CD4-positive, CD25-positive, alpha-beta regulatory T cell (primary cell): Measurements from ENCODE around the gene MRPL20. TPM values are rescaled to one million over a fixed set of nuclear protein-coding genes. Genes with fewer than 3 reads are reported as not detected.
"Not testable (repeated sequence)": the region's sequence is repeated elsewhere in the genome, so short reads cannot be mapped to it uniquely, and the experiment has no call there.

Experiments used
- ATAC-seq, 2 donors: fragments of 150-1000 bp; cut with Tn5 transposase; one replicate each; pipeline ENCODE4 v1.10.0; 2021; ENCODE audit warnings: low read depth in 2 of 2, moderate number of reproducible peaks in 2 of 2, moderate library complexity in 1 of 2
- DNase-seq, 3 donors: peaks; one replicate each; pipeline versions ENCODE4 v3.0.0 to v3.0.0-alpha.2; 2012 to 2022; ENCODE audit warnings: mixed read lengths in 1 of 3
- H3K27ac ChIP-seq: one replicate; pipeline ENCODE4 v1.7.0; 2013; ENCODE audit warnings: mild to moderate bottlenecking, low read length; ENCODE audit not compliant: insufficient read depth, poor library complexity, severe bottlenecking
- H3K27me3 ChIP-seq: one replicate; pipeline ENCODE4 v1.7.0; 2013; ENCODE audit warnings: low read length; ENCODE audit not compliant: control insufficient read depth, insufficient read depth
- H3K36me3 ChIP-seq: one replicate; pipeline ENCODE4 v1.7.0; 2013; ENCODE audit warnings: mild to moderate bottlenecking, low read length, moderate library complexity; ENCODE audit not compliant: control insufficient read depth, insufficient read depth
- H3K4me1 ChIP-seq: 2 replicates; pipeline ENCODE4 v1.7.0; 2013; ENCODE audit warnings: mild to moderate bottlenecking, low read length; ENCODE audit not compliant: insufficient read depth, control insufficient read depth, poor library complexity, severe bottlenecking
- H3K4me3 ChIP-seq: one replicate; pipeline ENCODE4 v1.7.0; 2013; ENCODE audit warnings: low read depth, mild to moderate bottlenecking, low read length, moderate library complexity
- H3K9me3 ChIP-seq, 2 experiments: 1 replicate in 1 of 2; 2 replicates in 1 of 2; pipeline ENCODE4 v1.7.0; 2013; ENCODE audit warnings: low read length in 2 of 2, mild to moderate bottlenecking in 1 of 2, moderate library complexity in 1 of 2; ENCODE audit not compliant: control insufficient read depth in 2 of 2
- H3K27ac Mint-ChIP-seq, 3 donors: one replicate each; pipeline ENCODE4 v1.8.0; 2020 to 2022; ENCODE audit warnings: mild to moderate bottlenecking in 3 of 3, mixed read lengths in 3 of 3, moderate library complexity in 2 of 3
- H3K27me3 Mint-ChIP-seq: one replicate; pipeline ENCODE4 v1.8.0; 2022; ENCODE audit warnings: mild to moderate bottlenecking, mixed read lengths
- H3K36me3 Mint-ChIP-seq: one replicate; pipeline ENCODE4 v1.8.0; 2020; ENCODE audit warnings: mixed read lengths
- H3K4me1 Mint-ChIP-seq, 4 donors: one replicate each; pipeline ENCODE4 v1.8.0; 2020 to 2022; ENCODE audit warnings: mixed read lengths in 4 of 4, mild to moderate bottlenecking in 1 of 4
- H3K4me3 Mint-ChIP-seq, 4 donors: one replicate each; pipeline ENCODE4 v1.8.0; 2020 to 2022; ENCODE audit warnings: mild to moderate bottlenecking in 4 of 4, mixed read lengths in 4 of 4, moderate library complexity in 3 of 4
- H3K9me3 Mint-ChIP-seq, 7 donors: one replicate each; pipeline ENCODE4 v1.8.0; 2020 to 2022; ENCODE audit warnings: mixed read lengths in 7 of 7, mild to moderate bottlenecking in 3 of 7, moderate library complexity in 2 of 7
- polyA plus RNA-seq, 4 donors: library from polyadenylated mRNA; unstranded; fragments of 300-500 nt; fragmentation: Illumina TruSeq; gene quantifications; one replicate each; pipeline ENCODE4 v1.2.3, GENCODE V29; 2021
- total RNA-seq: library from RNA; stranded (reverse); gene quantifications from one replicate; pipeline ENCODE4 v1.2.3, GENCODE V29; 2022

The MRPL20 gene
- total and polyA plus RNA-seq, 5 donors from 2014 or later, result 83.4 to 188 (median 174) TPM

- peaks cover 0 to 26% (median 11%) of the 10 kb centered on the region in 4 donors for H3K4me1 Mint-ChIP-seq
- H3K36me3 ChIP-seq, result peaks cover 92% of the 10 kb centered on the region
- no peak overlapping the region for H3K4me3 ChIP-seq
- ATAC-seq (no peak), DNase-seq (no peak)
- H3K27ac Mint-ChIP-seq, result no peak overlapping the region
- H3K9me3 Mint-ChIP-seq, result no peaks in the 10 kb centered on the region
- no peak overlapping the region for H3K27ac ChIP-seq
- H3K4me3 Mint-ChIP-seq, result no peak overlapping the region
- no peaks in the 10 kb centered on the region for H3K27me3 Mint-ChIP-seq
- H3K36me3 Mint-ChIP-seq, result peaks cover 63% of the 10 kb centered on the region
- no peaks in the 10 kb centered on the region for H3K4me1 ChIP-seq
- H3K9me3 ChIP-seq, result no peaks in the 10 kb centered on the region
- no peaks in the 10 kb centered on the region for H3K27me3 ChIP-seq
Observed at GRCh38 chr1:1390675-1391074, 16.4 kb downstream of the MRPL20 start.

- no peak overlapping the region for H3K4me3 ChIP-seq
- ATAC-seq (no peak), DNase-seq (no peak)
- no peaks in the 10 kb centered on the region for H3K9me3 ChIP-seq
- H3K27me3 ChIP-seq, result no peaks in the 10 kb centered on the region
- Mint-ChIP-seq H3K4me1 (peaks cover 0 to 9% (median 3%) of the 10 kb centered on the region in 4 donors), H3K27me3 (no peaks in the 10 kb centered on the region), H3K36me3 (peaks cover 42% of the 10 kb centered on the region), H3K4me3 (no peak overlapping the region), H3K9me3 (no peaks in the 10 kb centered on the region), H3K27ac (no peak overlapping the region)
- no peaks in the 10 kb centered on the region for H3K4me1 ChIP-seq
- H3K36me3 ChIP-seq, result peaks cover 69% of the 10 kb centered on the region
- H3K27ac ChIP-seq, result no peak overlapping the region
Observed at GRCh38 chr1:1388078-1388472, 19.0 kb downstream of the MRPL20 start.

- Mint-ChIP-seq H3K9me3 (no peaks in the 10 kb centered on the region), H3K4me1 (peaks cover 0 to 6% (median 3%) of the 10 kb centered on the region in 4 donors), H3K36me3 (peaks cover 38% of the 10 kb centered on the region), H3K27ac (no peak overlapping the region), H3K27me3 (no peaks in the 10 kb centered on the region), H3K4me3 (no peak overlapping the region)
- H3K4me3 ChIP-seq, result no peak overlapping the region
- no peak overlapping the region for H3K27ac ChIP-seq
- no peaks in the 10 kb centered on the region for H3K9me3 ChIP-seq
- peaks cover 62% of the 10 kb centered on the region for H3K36me3 ChIP-seq
- ATAC-seq, result no peak
- no peaks in the 10 kb centered on the region for H3K4me1 ChIP-seq
- H3K27me3 ChIP-seq, result no peaks in the 10 kb centered on the region
- no peak for DNase-seq
Observed at GRCh38 chr1:1387098-1388077, 19.7 kb downstream of the MRPL20 start.

GRCh38 chr1:1385931-1386330, 21.2 kb downstream of the MRPL20 start:
- Mint-ChIP-seq H3K36me3 (peaks cover 29% of the 10 kb centered on the region), H3K4me3 (no peak overlapping the region), H3K27ac (no peak overlapping the region), H3K9me3 (no peaks in the 10 kb centered on the region), H3K4me1 (no peaks in the 10 kb centered on the region), H3K27me3 (no peaks in the 10 kb centered on the region)
- Histone ChIP-seq H3K4me3 (no peak overlapping the region), H3K9me3 (no peaks in the 10 kb centered on the region), H3K27me3 (no peaks in the 10 kb centered on the region), H3K27ac (no peak overlapping the region), H3K36me3 (peaks cover 47% of the 10 kb centered on the region), H3K4me1 (no peaks in the 10 kb centered on the region)
- no peak for ATAC-seq
- DNase-seq, result no peak

GRCh38 chr1:1385339-1385738, 21.8 kb downstream of the MRPL20 start:
- not testable (repeated sequence) for H3K27me3 ChIP-seq, H3K4me3 Mint-ChIP-seq, H3K27ac ChIP-seq, H3K4me1 ChIP-seq, DNase-seq, H3K4me3 ChIP-seq, ATAC-seq, H3K27ac Mint-ChIP-seq, H3K4me1 Mint-ChIP-seq, H3K9me3 ChIP-seq, H3K9me3 Mint-ChIP-seq, H3K27me3 Mint-ChIP-seq
- peaks cover 41% of the 10 kb centered on the region for H3K36me3 ChIP-seq
- peaks cover 23% of the 10 kb centered on the region for H3K36me3 Mint-ChIP-seq

GRCh38 chr1:1381294-1381693, 25.8 kb downstream of the MRPL20 start:
- Histone ChIP-seq H3K27me3 (no peaks in the 10 kb centered on the region), H3K9me3 (no peaks in the 10 kb centered on the region), H3K4me3 (no peak overlapping the region), H3K36me3 (peaks cover 6% of the 10 kb centered on the region), H3K27ac (no peak overlapping the region), H3K4me1 (no peaks in the 10 kb centered on the region)
- Mint-ChIP-seq H3K36me3 (peaks cover under 1% of the 10 kb centered on the region), H3K4me1 (no peaks in the 10 kb centered on the region), H3K9me3 (no peaks in the 10 kb centered on the region), H3K4me3 (no peak overlapping the region), H3K27me3 (no peaks in the 10 kb centered on the region), H3K27ac (no peak overlapping the region)
- no peak for DNase-seq
- ATAC-seq, result no peak

GRCh38 chr1:1380860-1381259, 26.2 kb downstream of the MRPL20 start:
- no peaks in the 10 kb centered on the region for H3K36me3 Mint-ChIP-seq
- Histone ChIP-seq H3K36me3 (peaks cover 2% of the 10 kb centered on the region), H3K27me3 (no peaks in the 10 kb centered on the region), H3K4me1 (peaks cover 2% of the 10 kb centered on the region), H3K4me3 (no peak overlapping the region), H3K27ac (no peak overlapping the region), H3K9me3 (no peaks in the 10 kb centered on the region)
- ATAC-seq (no peak), DNase-seq (no peak)
- no peak overlapping the region for H3K27ac Mint-ChIP-seq
- no peaks in the 10 kb centered on the region for H3K4me1 Mint-ChIP-seq
- no peak overlapping the region for H3K4me3 Mint-ChIP-seq
- no peaks in the 10 kb centered on the region for H3K9me3 Mint-ChIP-seq
- no peaks in the 10 kb centered on the region for H3K27me3 Mint-ChIP-seq
